Panc1 (cell line): ENCODE measurements around the gene UBE2R2. TPM values are rescaled to one million over a fixed set of nuclear protein-coding genes. Genes with fewer than 3 reads are reported as not detected.
"Not testable (repeated sequence)": the region's sequence is repeated elsewhere in the genome, so short reads cannot be mapped to it uniquely, and the experiment has no call there.

Experiments
- ATAC-seq: fragments of 200-7000 bp; cut with Tn5 transposase; 2 replicates; pipeline ENCODE4 v1.9.1; 2020; ENCODE audit warnings: mild to moderate bottlenecking, moderate library complexity
- BruUV-seq: library from RNA; stranded (reverse); fragments of 400-500 nt; replicated peaks from 2 replicates; lab custom pipeline; 2021; lab: Mats Ljungman, UMichigan
- CTCF ChIA-PET: fragments of 300-600 bp; sonication (Branson Sonifier 250); formaldehyde crosslinking; loops from one replicate; lab custom pipeline; 2022; ENCODE audit warnings: antibody characterized with exemption; lab: Charles Lee
- POLR2A ChIA-PET: fragments of 300-600 bp; sonication (Branson Sonifier 250); formaldehyde crosslinking; loops from one replicate; lab custom pipeline; 2022; ENCODE audit warnings: antibody characterized with exemption; lab: Charles Lee
- DNase-seq: peaks from one replicate; pipeline ENCODE4 v3.0.0-alpha.2; 2010; ENCODE audit warnings: low read depth, low spot score
- H3K27ac ChIP-seq: 2 replicates; pipeline ENCODE4 v1.5.1; 2011; ENCODE audit warnings: mild to moderate bottlenecking, low read length, inconsistent platforms
- H3K27me3 ChIP-seq: fragments of 200-500 bp; sonication (Bioruptor generic); 2 replicates; pipeline ENCODE4 v1.6.0; 2014; ENCODE audit warnings: low read length, inconsistent platforms; ENCODE audit not compliant: control insufficient read depth, insufficient read depth
- H3K36me3 ChIP-seq: fragments of 200-500 bp; sonication (Bioruptor generic); 2 replicates; pipeline ENCODE4 v1.5.1; 2014; ENCODE audit warnings: inconsistent platforms, mild to moderate bottlenecking, low read length, moderate library complexity; ENCODE audit not compliant: control insufficient read depth, insufficient read depth
- H3K4me1 ChIP-seq: 2 replicates; pipeline ENCODE4 v1.5.1; 2011; ENCODE audit warnings: inconsistent platforms, mild to moderate bottlenecking, low read length, moderate library complexity; ENCODE audit not compliant: control insufficient read depth, insufficient read depth
- H3K4me3 ChIP-seq, 2 experiments: 2 replicates each; pipeline ENCODE4 v1.5.1; 2011 to 2012; ENCODE audit warnings: low read depth in 2 of 2, low read length in 2 of 2, mild to moderate bottlenecking in 2 of 2, inconsistent platforms in 1 of 2, moderate library complexity in 1 of 2
- H3K9me3 ChIP-seq: fragments of 200-500 bp; sonication (Bioruptor generic); 2 replicates; pipeline ENCODE4 v1.5.1; 2014; ENCODE audit warnings: low read depth, mild to moderate bottlenecking, inconsistent platforms, low read length, moderate library complexity; ENCODE audit not compliant: control insufficient read depth, insufficient read depth
- CTCF ChIP-seq: fragments of 450-650 bp; IDR thresholded peaks from 2 replicates; pipeline ENCODE4 v1.5.1; 2017; ENCODE audit warnings: mild to moderate bottlenecking
- POLR2AphosphoS5 ChIP-seq: IDR thresholded peaks from 2 replicates; pipeline ENCODE4 v1.6.1; 2012; ENCODE audit warnings: mild to moderate bottlenecking, low read depth, low read length, moderate library complexity
- REST ChIP-seq, 2 experiments: IDR thresholded peaks; 2 replicates each; pipeline ENCODE4 v1.6.1; 2011 to 2012; ENCODE audit warnings: low read depth in 2 of 2, control low read depth in 1 of 2, low read length in 1 of 2, mild to moderate bottlenecking in 1 of 2, moderate library complexity in 1 of 2; ENCODE audit not compliant: insufficient read depth in 1 of 2
- SIN3A ChIP-seq: IDR thresholded peaks from 2 replicates; pipeline ENCODE4 v1.6.1; 2012; ENCODE audit warnings: low read depth, mild to moderate bottlenecking, low read length, moderate library complexity, borderline replicate concordance; ENCODE audit not compliant: insufficient read depth
- TCF7L2 ChIP-seq: IDR thresholded peaks from 2 replicates; pipeline ENCODE4 v1.6.1; 2011; ENCODE audit warnings: mild to moderate bottlenecking, low read depth, low read length, inconsistent platforms
- in situ Hi-C: cut with HindIII; loops from 2 replicates; pipeline ENCODE4 v1.10.0; 2016; ENCODE audit warnings: low sequenced_read_pairs, low pct_unique_long_range_greater_than_20kb
- intact Hi-C: fragments of 100-400 bp; cut with micrococcal nuclease; formaldehyde crosslinking; loops from one replicate; pipeline ENCODE4 v1.10.0; 2022; ENCODE audit not compliant: unreplicated experiment
- total RNA-seq: library from RNA; stranded (reverse); gene quantifications from one replicate; pipeline ENCODE4 v1.2.1, GENCODE V29; 2021; ENCODE audit not compliant: unreplicated experiment

UBE2R2 gene
- total RNA-seq, 1 experiment from 2014 or later = 67.2 TPM

GRCh38 chr9:33795281-33795680 lies 21.7 kb upstream of the UBE2R2 start, which contains the start of gene PRSS3:
Gene PRSS3 (plus strand): TSS chr9:33795561. CDS start chr9:33795574, 13 bp downstream.
- TF ChIP-seq TCF7L2 (no peak), REST (IDR thresholded peaks at IDR 0.05; ENCODE audit: insufficient read depth in 1 of 2, low read depth in 2 of 2, low read length in 1 of 2) (no peak), SIN3A (no peak), CTCF (no peak), POLR2AphosphoS5 (no peak)
- ChIA-PET CTCF (no interaction called here), POLR2A (no interaction called here)
- peaks cover 4% of the 10 kb centered on the region; the same call in 1 of the 2 replicates for H3K4me1 ChIP-seq
- in situ Hi-C loops (no loop called here), intact Hi-C loops (no loop called here)
- DNase-seq = no peak
- 0 out of 2 replicates have a peak, but pooled peaks cover 2% of the 10 kb centered on the region for H3K27me3 ChIP-seq
- H3K27ac ChIP-seq = no peak within 1 kb of the TSS
- no peak within 1 kb of the TSS for H3K4me3 ChIP-seq
- no TSS peak for BruUV-seq
- no peaks in the 10 kb centered on the region for H3K9me3 ChIP-seq
- no peak for ATAC-seq
- H3K36me3 ChIP-seq = no peaks in the 10 kb centered on the region

- ChIA-PET CTCF (no interaction called here), POLR2A (no interaction called here)
- no peak for ATAC-seq
- Histone ChIP-seq H3K9me3 (no peaks in the 10 kb centered on the region), H3K4me1 (peaks cover 4% of the 10 kb centered on the region; the same call in 1 of the 2 replicates), H3K27ac (no peak overlapping the region), H3K4me3 (no peak overlapping the region), H3K36me3 (no peaks in the 10 kb centered on the region), H3K27me3 (no peaks in the 10 kb centered on the region)
- in situ Hi-C loops = no loop called here
- BruUV-seq = no TSS peak
- DNase-seq = no peak
- TF ChIP-seq SIN3A (no peak), CTCF (no peak), REST (IDR thresholded peaks at IDR 0.05; ENCODE audit: insufficient read depth in 1 of 2, low read depth in 2 of 2, low read length in 1 of 2) (no peak), POLR2AphosphoS5 (no peak), TCF7L2 (no peak)
- intact Hi-C loops = no loop called here
These were observed 21.1 kb upstream of the UBE2R2 start for GRCh38 chr9:33795819-33796218.

GRCh38 chr9:33796679-33797078 lies 20.3 kb upstream of the UBE2R2 start:
- ATAC-seq, H3K27me3 ChIP-seq, BruUV-seq, H3K4me3 ChIP-seq, POLR2A ChIA-PET, DNase-seq, H3K9me3 ChIP-seq, intact Hi-C loops, H3K36me3 ChIP-seq, H3K27ac ChIP-seq, H3K4me1 ChIP-seq, in situ Hi-C loops, CTCF ChIA-PET: not testable (repeated sequence)
